HL-60 (cell line): ENCODE data around the gene CANX.

Experiments
- POLR2AphosphoS5 ChIP-seq: IDR thresholded peaks from 2 replicates; pipeline ENCODE4 v1.6.1; 2012; ENCODE audit warnings: low read depth
- SPI1 ChIP-seq: IDR thresholded peaks from 2 replicates; pipeline ENCODE4 v1.6.1; 2012; ENCODE audit warnings: low read depth, mild to moderate bottlenecking, borderline replicate concordance
- TF ChIP-seq, protein P1 (sequence below): IDR thresholded peaks from one replicate; pipeline ENCODE4 v1.5.1; 2011; ENCODE audit warnings: low read length, control low read depth, inconsistent platforms; ENCODE audit not compliant: insufficient read depth

DNA sequence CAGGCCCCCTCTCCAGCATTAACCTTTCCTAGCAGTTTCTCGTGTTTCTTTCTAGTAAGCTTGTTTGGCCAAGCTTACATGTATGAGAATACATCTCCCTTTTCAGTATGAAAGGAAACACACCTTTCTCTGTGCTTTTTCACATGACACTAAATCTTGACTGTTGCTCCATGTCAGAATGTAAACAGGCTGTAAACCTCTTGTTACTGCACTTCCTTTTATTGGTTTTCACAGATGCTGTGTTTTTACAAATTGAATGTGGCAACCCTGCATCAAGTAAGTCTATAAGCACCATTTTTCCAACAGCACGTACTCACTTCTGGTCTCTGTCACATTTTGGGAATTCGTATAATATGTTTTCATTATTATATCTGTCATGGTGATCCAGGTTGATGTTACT, 2.2 kb upstream of the CANX start:
- TF ChIP-seq, protein P1, sequence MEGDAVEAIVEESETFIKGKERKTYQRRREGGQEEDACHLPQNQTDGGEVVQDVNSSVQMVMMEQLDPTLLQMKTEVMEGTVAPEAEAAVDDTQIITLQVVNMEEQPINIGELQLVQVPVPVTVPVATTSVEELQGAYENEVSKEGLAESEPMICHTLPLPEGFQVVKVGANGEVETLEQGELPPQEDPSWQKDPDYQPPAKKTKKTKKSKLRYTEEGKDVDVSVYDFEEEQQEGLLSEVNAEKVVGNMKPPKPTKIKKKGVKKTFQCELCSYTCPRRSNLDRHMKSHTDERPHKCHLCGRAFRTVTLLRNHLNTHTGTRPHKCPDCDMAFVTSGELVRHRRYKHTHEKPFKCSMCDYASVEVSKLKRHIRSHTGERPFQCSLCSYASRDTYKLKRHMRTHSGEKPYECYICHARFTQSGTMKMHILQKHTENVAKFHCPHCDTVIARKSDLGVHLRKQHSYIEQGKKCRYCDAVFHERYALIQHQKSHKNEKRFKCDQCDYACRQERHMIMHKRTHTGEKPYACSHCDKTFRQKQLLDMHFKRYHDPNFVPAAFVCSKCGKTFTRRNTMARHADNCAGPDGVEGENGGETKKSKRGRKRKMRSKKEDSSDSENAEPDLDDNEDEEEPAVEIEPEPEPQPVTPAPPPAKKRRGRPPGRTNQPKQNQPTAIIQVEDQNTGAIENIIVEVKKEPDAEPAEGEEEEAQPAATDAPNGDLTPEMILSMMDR = no peak
- TF ChIP-seq SPI1 (peak; percentile 91), POLR2AphosphoS5 (no peak)
